H1 (cell line): ENCODE data around the gene SESN1. TPM values are rescaled to one million over a fixed set of nuclear protein-coding genes. Genes with fewer than 3 reads are reported as not detected.

Experiments used
- CTCF ChIA-PET: fragments of 300-600 bp; sonication (Branson Sonifier 250); formaldehyde crosslinking; loops from one replicate; lab custom pipeline; 2021; ENCODE audit not compliant: partially characterized antibody; lab: Charles Lee
- POLR2A ChIA-PET: fragments of 300-600 bp; sonication (Branson Sonifier 250); formaldehyde crosslinking; loops from one replicate; lab custom pipeline; 2021; ENCODE audit warnings: inconsistent platforms; ENCODE audit not compliant: partially characterized antibody; lab: Charles Lee
- DNase-seq, 2 experiments: peaks; one replicate each; pipeline versions ENCODE4 v3.0.0 to v3.0.0-alpha.2; 2010 to 2022; ENCODE audit warnings: low spot score in 2 of 2, low read depth in 1 of 2, mixed read lengths in 1 of 2
- FAIRE-seq: peaks from 2 replicates; lab custom pipeline; 2011; peaks lifted over from hg19 to GRCh38; lab: Jason Lieb, UNC
- H2AFZ ChIP-seq: 2 replicates; pipeline ENCODE4 v1.8.1; 2012; ENCODE audit warnings: low read length, inconsistent platforms
- H2AK5ac ChIP-seq: 2 replicates; pipeline ENCODE4 v1.6.1; 2013; ENCODE audit warnings: low read depth, low read length
- H2BK120ac ChIP-seq: replicated peaks from 2 replicates; pipeline ENCODE3; 2013; ENCODE audit warnings: low read depth, low read length, inconsistent platforms
- H2BK12ac ChIP-seq: 2 replicates; pipeline ENCODE4 v1.6.1; 2013; ENCODE audit warnings: low read depth, low read length
- H2BK15ac ChIP-seq: 2 replicates; pipeline ENCODE4 v1.6.1; 2013; ENCODE audit warnings: low read length
- H2BK20ac ChIP-seq: 2 replicates; pipeline ENCODE4 v1.6.1; 2013; ENCODE audit warnings: low read length
- H2BK5ac ChIP-seq: 2 replicates; pipeline ENCODE4 v1.6.1; 2013; ENCODE audit warnings: low read depth, low read length
- H3K14ac ChIP-seq: 2 replicates; pipeline ENCODE4 v1.6.1; 2013; ENCODE audit warnings: inconsistent platforms; ENCODE audit not compliant: insufficient read length
- H3K18ac ChIP-seq: 2 replicates; pipeline ENCODE4 v1.6.1; 2013; ENCODE audit warnings: low read length; ENCODE audit errors: extremely low read depth
- H3K23ac ChIP-seq: 2 replicates; pipeline ENCODE4 v1.6.1; 2013; ENCODE audit warnings: inconsistent platforms; ENCODE audit not compliant: insufficient read length
- H3K23me2 ChIP-seq: 2 replicates; pipeline ENCODE4 v1.6.1; 2013; ENCODE audit warnings: low read depth, low read length
- H3K27ac ChIP-seq: 2 replicates; pipeline ENCODE4 v1.6.1; 2011; ENCODE audit warnings: low read depth, low read length, inconsistent platforms
- H3K27me3 ChIP-seq, 4 experiments: replicated peaks in 1 of 4; 1 replicate in 1 of 4; 2 replicates in 3 of 4; pipeline versions ENCODE4 v1.6.1 to v1.8.1; 2011 to 2013; ENCODE audit warnings: low read length in 3 of 4, mild to moderate bottlenecking in 3 of 4, inconsistent platforms in 2 of 4, mixed read lengths in 2 of 4, moderate library complexity in 1 of 4; ENCODE audit not compliant: control insufficient read depth in 3 of 4, insufficient read depth in 3 of 4; ENCODE audit errors: extremely low read depth in 1 of 4
- H3K36me3 ChIP-seq, 4 experiments: 2 replicates each; pipeline versions ENCODE4 v1.6.1 to v1.8.1; 2011 to 2013; ENCODE audit warnings: mild to moderate bottlenecking in 4 of 4, low read length in 3 of 4, moderate library complexity in 2 of 4, control low read depth in 1 of 4, inconsistent platforms in 1 of 4; ENCODE audit not compliant: insufficient read depth in 4 of 4, control insufficient read depth in 2 of 4
- H3K4ac ChIP-seq: replicated peaks from 2 replicates; pipeline ENCODE3; 2013; ENCODE audit warnings: low read length, low read depth, mixed read lengths, inconsistent platforms; ENCODE audit not compliant: insufficient read length
- H3K4me1 ChIP-seq, 4 experiments: replicated peaks in 1 of 4; 1 replicate in 1 of 4; 2 replicates in 3 of 4; pipeline versions ENCODE4 v1.6.1 to v1.8.1; 2011 to 2013; ENCODE audit warnings: low read length in 3 of 4, inconsistent platforms in 2 of 4, mixed read lengths in 1 of 4; ENCODE audit not compliant: insufficient read depth in 4 of 4, control insufficient read depth in 3 of 4
- H3K4me2 ChIP-seq, 2 experiments: 2 replicates each; pipeline versions ENCODE4 v1.6.1 to v1.8.1; 2011 to 2013; ENCODE audit warnings: low read depth in 2 of 2, low read length in 2 of 2, control low read depth in 1 of 2, inconsistent platforms in 1 of 2, mild to moderate bottlenecking in 1 of 2; ENCODE audit not compliant: insufficient read depth in 1 of 2
- H3K4me3 ChIP-seq, 4 experiments: fragments of 200-600, 300-600 bp in 1 of 4; sonication (generic), shearing (Covaris generic), sonication (Bioruptor Twin) in 1 of 4; 2 replicates each; pipeline versions ENCODE4 v1.5.1 to v1.8.1; 2011 to 2016; ENCODE audit warnings: low read length in 4 of 4, low read depth in 3 of 4, control low read depth in 2 of 4, inconsistent platforms in 2 of 4, mild to moderate bottlenecking in 2 of 4, mixed read lengths in 1 of 4, moderate library complexity in 1 of 4; ENCODE audit not compliant: insufficient read depth in 2 of 4; ENCODE audit errors: extremely low read depth in 1 of 4
- H3K56ac ChIP-seq: replicated peaks from 2 replicates; pipeline ENCODE3; 2013; ENCODE audit warnings: low read depth, mild to moderate bottlenecking, mixed read lengths, low read length, inconsistent platforms; ENCODE audit not compliant: insufficient read length
- H3K79me1 ChIP-seq: 2 replicates; pipeline ENCODE4 v1.6.1; 2013; ENCODE audit warnings: low read depth, low read length, control low read depth
- H3K79me2 ChIP-seq, 2 experiments: 2 replicates each; pipeline versions ENCODE4 v1.6.1 to v1.8.1; 2012 to 2013; ENCODE audit warnings: low read length in 2 of 2, mild to moderate bottlenecking in 2 of 2, inconsistent platforms in 1 of 2; ENCODE audit not compliant: insufficient read depth in 2 of 2, control insufficient read depth in 1 of 2
- H3K9ac ChIP-seq, 4 experiments: replicated peaks in 1 of 4; 1 replicate in 1 of 4; 2 replicates in 3 of 4; pipeline versions ENCODE4 v1.6.1 to v1.8.1; 2011 to 2013; ENCODE audit warnings: low read depth in 3 of 4, low read length in 3 of 4, control low read depth in 2 of 4, mild to moderate bottlenecking in 2 of 4, moderate library complexity in 2 of 4, inconsistent platforms in 1 of 4; ENCODE audit errors: extremely low read depth in 1 of 4
- H3K9me3 ChIP-seq, 2 experiments: 2 replicates each; pipeline versions ENCODE4 v1.6.1 to v1.8.1; 2012 to 2013; ENCODE audit warnings: mild to moderate bottlenecking in 2 of 2, moderate library complexity in 2 of 2, control low read depth in 1 of 2, inconsistent platforms in 1 of 2, low read depth in 1 of 2, low read length in 1 of 2, mixed read lengths in 1 of 2; ENCODE audit not compliant: insufficient read depth in 2 of 2
- H4K20me1 ChIP-seq, 2 experiments: replicated peaks in 1 of 2; 2 replicates each; pipeline versions ENCODE3 to v1.8.1; 2011 to 2013; ENCODE audit warnings: inconsistent platforms in 2 of 2, low read length in 2 of 2, mild to moderate bottlenecking in 1 of 2; ENCODE audit not compliant: insufficient read depth in 2 of 2, control insufficient read depth in 1 of 2
- H4K5ac ChIP-seq: 2 replicates; pipeline ENCODE4 v1.6.1; 2013; ENCODE audit warnings: low read length, low read depth, mixed read lengths, inconsistent platforms; ENCODE audit not compliant: insufficient read length
- H4K8ac ChIP-seq: 2 replicates; pipeline ENCODE4 v1.8.0; 2013; ENCODE audit warnings: mild to moderate bottlenecking, moderate library complexity, low read length, inconsistent platforms; ENCODE audit not compliant: insufficient read depth; ENCODE audit errors: extremely low read depth
- H4K91ac ChIP-seq: replicated peaks from 2 replicates; pipeline ENCODE3; 2013; ENCODE audit warnings: low read length, mixed read lengths, inconsistent platforms; ENCODE audit not compliant: insufficient read length
- CEBPB ChIP-seq: IDR thresholded peaks from 2 replicates; pipeline ENCODE4 v1.6.1; 2012; ENCODE audit warnings: low read depth, low read length
- CHD1 ChIP-seq: IDR thresholded peaks from 2 replicates; pipeline ENCODE4 v1.6.1; 2012; ENCODE audit warnings: low read depth, low read length, improper control_type of control experiment
- GTF2F1 ChIP-seq: IDR thresholded peaks from 2 replicates; pipeline ENCODE4 v1.6.1; 2012; ENCODE audit warnings: low read depth, low read length, improper control_type of control experiment, borderline replicate concordance
- HDAC2 ChIP-seq, 2 experiments: fragments of 300-600 bp in 1 of 2; sonication (generic) in 1 of 2; IDR thresholded peaks; 2 replicates each; pipeline ENCODE4 v1.6.1; 2011 to 2012; ENCODE audit warnings: low read depth in 2 of 2, low read length in 2 of 2, mild to moderate bottlenecking in 2 of 2, moderate library complexity in 2 of 2, borderline replicate concordance in 1 of 2, inconsistent platforms in 1 of 2
- NRF1 ChIP-seq: IDR thresholded peaks from 2 replicates; pipeline ENCODE4 v1.6.1; 2011; ENCODE audit warnings: mild to moderate bottlenecking, low read depth, low read length, improper control_type of control experiment
- SIN3A ChIP-seq, 2 experiments: IDR thresholded peaks in 1 of 2; conservative IDR thresholded peaks in 1 of 2; 2 replicates each; pipeline ENCODE4 v1.6.1; 2011 to 2012; ENCODE audit warnings: low read length in 2 of 2, improper control_type of control experiment in 1 of 2, low read depth in 1 of 2, mild to moderate bottlenecking in 1 of 2
- TBP ChIP-seq: IDR thresholded peaks from 2 replicates; pipeline ENCODE4 v1.6.1; 2011; ENCODE audit warnings: low read depth, low read length, improper control_type of control experiment
- YY1 ChIP-seq: IDR thresholded peaks from 2 replicates; pipeline ENCODE4 v1.6.1; 2011; ENCODE audit warnings: low read depth, mild to moderate bottlenecking, low read length
- WGBS, 2 experiments: shearing (Covaris generic) in 1 of 2; methylation state at CpG; one replicate each; pipeline versions ENCODE4 v1.1.6 to v1.1.7; 2013 to 2015; ENCODE audit warnings: low lambda C conversion rate in 2 of 2, mixed read lengths in 2 of 2, inconsistent platforms in 1 of 2, low coverage in 1 of 2, missing lambda C conversion rate in 1 of 2; ENCODE audit not compliant: insufficient replicate concordance in 2 of 2, insufficient coverage in 1 of 2, insufficient read length in 1 of 2; ENCODE audit errors: extremely low coverage in 1 of 2, missing lambda C conversion rate in 1 of 2; 5-methylcytosine and 5-hydroxymethylcytosine counted together
- polyA plus RNA-seq, 7 experiments: library from polyadenylated mRNA; depleted of rRNA in 3 of 7; stranded (reverse) in 5 of 7; unstranded in 2 of 7; fragments of >200 nt in 5 of 7; fragments of 200-250 nt in 2 of 7; gene quantifications; 1 replicate in 5 of 7; 2 replicates in 1 of 7; 4 replicates in 1 of 7; pipeline versions ENCODE4 v1.2.1 to v1.2.3, GENCODE V29; 2011 to 2013; ENCODE audit warnings: missing spikeins in 2 of 7, mixed read lengths in 2 of 7
- total RNA-seq: library from RNA; stranded (reverse); fragmentation: NEBNext Ultra II Directional; extraction: Animal tissue kit (Norgen Biotek cat#: 25700); gene quantifications from 2 replicates; pipeline ENCODE4 v1.2.1, GENCODE V29; 2021
- TF ChIP-seq, protein P1 (sequence below), 3 experiments: IDR thresholded peaks; 1 replicate in 2 of 3; 2 replicates in 1 of 3; pipeline versions ENCODE4 v1.5.1 to v1.6.1; 2011; ENCODE audit warnings: low read length in 3 of 3, mild to moderate bottlenecking in 3 of 3, inconsistent platforms in 2 of 3, low read depth in 1 of 3, moderate library complexity in 1 of 3; ENCODE audit not compliant: insufficient read depth in 1 of 3; ENCODE audit errors: control extremely low read depth in 1 of 3

SESN1 gene
- total and polyA plus RNA-seq, 2 of the 8 experiments (the other 6 are each of a cell fraction or from before 2014, with no cell fraction given) = 12.8 to 15.6 TPM

DNA sequence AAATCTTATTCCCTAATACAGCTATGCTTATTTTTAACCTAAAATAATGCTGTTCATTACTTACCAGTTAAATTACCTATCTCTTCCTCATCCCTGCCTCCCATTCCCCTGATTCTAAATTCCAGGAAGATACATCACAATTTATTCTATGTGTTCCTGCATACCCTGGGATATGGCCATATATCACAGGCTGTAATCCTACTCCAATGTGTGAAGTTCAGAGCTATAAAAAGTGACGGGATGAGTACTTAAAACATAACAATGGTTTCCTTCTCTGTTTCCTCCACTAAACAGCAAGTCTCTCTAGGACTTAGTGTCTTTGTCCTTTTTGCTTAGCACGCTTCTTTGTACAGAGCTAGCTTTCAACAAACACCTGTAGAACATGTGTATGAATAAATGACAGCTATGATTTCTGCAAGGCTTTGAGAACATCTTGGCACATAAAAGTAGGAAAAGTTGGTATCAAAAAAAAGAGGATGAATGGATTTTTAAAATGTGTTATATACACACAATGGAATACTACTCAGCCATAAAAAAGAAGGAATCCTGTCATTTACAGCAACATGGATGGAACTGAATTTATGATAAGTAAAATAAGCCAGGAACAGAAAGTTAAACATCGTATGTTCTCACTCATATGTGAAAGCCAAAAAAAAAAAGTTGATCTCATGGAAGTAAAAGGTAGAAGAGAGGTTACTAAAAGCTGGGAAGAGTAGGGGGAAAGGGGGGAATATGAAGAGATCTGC, 45.8 kb downstream of the SESN1 start:
- no peak overlapping the region for H2AK5ac ChIP-seq
- H3K23ac ChIP-seq = no peak overlapping the region
- no peak overlapping the region for H3K4me3 ChIP-seq
- H3K23me2 ChIP-seq = no peaks in the 10 kb centered on the region; the same call in 1 of the 2 replicates
- peaks cover 0 to 5% (median 3%) of the 10 kb centered on the region in 4 experiments; a peak in 4 of 7 replicates for H3K4me1 ChIP-seq
- H2AFZ ChIP-seq = no peak overlapping the region
- H4K8ac ChIP-seq = no peak overlapping the region
- H3K27me3 ChIP-seq = no peaks in the 10 kb centered on the region
- H3K4me2 ChIP-seq = no peak overlapping the region
- POLR2A ChIA-PET = no interaction called here
- no peak overlapping the region for H2BK20ac ChIP-seq
- no peak overlapping the region for H3K9ac ChIP-seq
- H3K14ac ChIP-seq = no peak overlapping the region
- no peaks in the 10 kb centered on the region for H4K20me1 ChIP-seq
- no peak overlapping the region for H2BK12ac ChIP-seq
- no peak overlapping the region for H3K18ac ChIP-seq
- no peaks in the 10 kb centered on the region for H3K36me3 ChIP-seq
- no peak overlapping the region for H3K27ac ChIP-seq
- FAIRE-seq = no peak
- no peaks in the 10 kb centered on the region; a peak in 1 of 4 replicates for H3K9me3 ChIP-seq
- H4K5ac ChIP-seq = no peak overlapping the region
- TF ChIP-seq HDAC2 (IDR thresholded peaks at IDR 0.05; ENCODE audit: borderline replicate concordance in 1 of 2, low read depth in 2 of 2, low read length in 2 of 2) (no peak), SIN3A (conservative IDR thresholded peaks at IDR 0.05 in 1 of 2, IDR thresholded peaks at IDR 0.05 in 1 of 2; ENCODE audit: low read depth in 1 of 2, low read length in 2 of 2) (no peak), TBP (no peak), YY1 (no peak), CEBPB (no peak), CHD1 (no peak), NRF1 (no peak), GTF2F1 (no peak)
- TF ChIP-seq, protein P1, sequence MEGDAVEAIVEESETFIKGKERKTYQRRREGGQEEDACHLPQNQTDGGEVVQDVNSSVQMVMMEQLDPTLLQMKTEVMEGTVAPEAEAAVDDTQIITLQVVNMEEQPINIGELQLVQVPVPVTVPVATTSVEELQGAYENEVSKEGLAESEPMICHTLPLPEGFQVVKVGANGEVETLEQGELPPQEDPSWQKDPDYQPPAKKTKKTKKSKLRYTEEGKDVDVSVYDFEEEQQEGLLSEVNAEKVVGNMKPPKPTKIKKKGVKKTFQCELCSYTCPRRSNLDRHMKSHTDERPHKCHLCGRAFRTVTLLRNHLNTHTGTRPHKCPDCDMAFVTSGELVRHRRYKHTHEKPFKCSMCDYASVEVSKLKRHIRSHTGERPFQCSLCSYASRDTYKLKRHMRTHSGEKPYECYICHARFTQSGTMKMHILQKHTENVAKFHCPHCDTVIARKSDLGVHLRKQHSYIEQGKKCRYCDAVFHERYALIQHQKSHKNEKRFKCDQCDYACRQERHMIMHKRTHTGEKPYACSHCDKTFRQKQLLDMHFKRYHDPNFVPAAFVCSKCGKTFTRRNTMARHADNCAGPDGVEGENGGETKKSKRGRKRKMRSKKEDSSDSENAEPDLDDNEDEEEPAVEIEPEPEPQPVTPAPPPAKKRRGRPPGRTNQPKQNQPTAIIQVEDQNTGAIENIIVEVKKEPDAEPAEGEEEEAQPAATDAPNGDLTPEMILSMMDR (IDR thresholded peaks at IDR 0.05; ENCODE audit: control extremely low read depth in 1 of 3, insufficient read depth in 1 of 3, low read depth in 1 of 3, low read length in 3 of 3) = no peak
- no peaks in the 10 kb centered on the region for H3K79me1 ChIP-seq
- DNase-seq = no peak
- H3K56ac ChIP-seq = no peak overlapping the region
- CTCF ChIA-PET = interaction anchor here (0.6 to 0.9 kb wide), 3 partner anchors 24 to 201 kb away, joined by 3 read pairs; partner anchors contain the start of gene ARMC2
- H3K4ac ChIP-seq = no peak overlapping the region
- H4K91ac ChIP-seq = no peak overlapping the region
- H2BK15ac ChIP-seq = no peak overlapping the region
- 88% methylated on average over 3 of the region's 3 CpGs; no CpG with 5 or more reads in 1 of the 2 experiments for WGBS, 2 experiments
- no peaks in the 10 kb centered on the region for H3K79me2 ChIP-seq
- H2BK5ac ChIP-seq = no peak overlapping the region
- H2BK120ac ChIP-seq = no peak overlapping the region
